Activated CD8-positive, alpha-beta memory T cell treated with anti-CD3 and anti-CD28 coated beads for 4 hours (primary cell): ENCODE results near the gene RMRP.

Source experiments
- DNase-seq, 2 donors: peaks; one replicate each; pipeline ENCODE4 v3.0.0-alpha.2; 2020; ENCODE audit warnings: low read depth in 2 of 2

RMRP gene

DNA sequence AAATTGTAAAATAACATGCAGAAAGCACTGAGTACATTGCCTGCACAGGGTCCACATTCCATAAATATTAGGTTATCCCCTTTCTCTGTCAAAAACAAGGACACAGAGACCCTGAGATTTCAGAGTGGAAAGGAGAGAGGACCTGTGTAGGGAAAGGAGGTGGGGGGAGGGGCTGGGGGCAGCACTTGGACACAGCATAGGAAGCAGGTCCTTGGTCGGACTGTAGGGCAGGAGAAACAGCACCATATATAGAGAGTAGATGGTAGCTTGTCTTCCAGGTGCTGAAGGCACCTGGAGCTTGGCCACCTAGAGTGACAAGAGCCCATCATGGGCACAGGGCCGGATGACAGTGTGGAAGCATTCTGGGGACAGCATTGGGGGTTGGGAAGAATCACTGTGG, 29.5 kb upstream of the RMRP start:
- DNase-seq: no peak

DNA sequence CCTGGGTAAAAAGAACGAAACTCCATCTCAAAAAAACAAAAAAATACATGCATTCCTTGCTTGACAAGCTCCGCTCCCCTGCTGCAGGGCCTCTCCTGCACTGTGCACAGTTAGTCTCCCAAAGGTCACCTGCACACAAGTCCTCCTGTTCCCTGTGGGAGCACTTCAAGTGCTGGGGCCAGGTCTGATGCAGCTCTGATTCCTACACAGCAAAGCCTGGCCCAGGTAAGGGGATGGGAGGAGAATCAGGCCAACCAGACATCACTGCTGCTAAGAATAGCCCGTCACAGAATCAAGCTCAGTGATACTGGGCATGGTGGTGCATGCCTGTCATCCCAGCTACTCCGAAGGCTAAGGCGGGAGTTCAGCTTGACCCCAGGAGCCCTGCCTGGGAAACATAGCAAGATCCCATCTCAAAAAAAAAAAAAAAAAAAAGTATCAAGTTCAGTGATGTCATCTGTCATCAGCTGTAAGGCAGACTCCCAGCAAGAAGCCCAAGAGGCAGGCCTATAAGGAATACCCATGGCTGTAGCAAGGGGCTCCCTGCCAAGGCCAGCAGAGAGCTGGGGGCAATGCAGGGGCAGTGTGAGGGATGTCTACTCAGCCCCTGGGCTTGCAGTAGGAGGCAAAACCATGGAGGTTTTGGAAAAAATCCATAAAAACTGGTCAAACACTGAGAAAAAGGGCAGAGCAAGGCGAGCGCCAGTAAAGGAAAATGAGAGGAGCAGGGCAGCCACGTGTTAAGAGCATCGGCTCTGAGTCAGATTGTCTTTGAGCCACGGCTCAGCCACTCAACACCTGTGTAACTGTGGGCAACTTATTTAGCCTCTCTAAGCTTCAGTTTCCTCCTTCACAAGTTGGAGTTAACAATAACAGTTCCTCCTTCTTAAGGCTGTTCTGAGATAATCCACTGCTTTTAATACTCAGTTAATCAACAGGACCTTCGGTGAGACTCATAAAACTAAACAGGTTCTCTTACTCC, 28.7 kb upstream of the RMRP start:
- no peak for DNase-seq

DNA sequence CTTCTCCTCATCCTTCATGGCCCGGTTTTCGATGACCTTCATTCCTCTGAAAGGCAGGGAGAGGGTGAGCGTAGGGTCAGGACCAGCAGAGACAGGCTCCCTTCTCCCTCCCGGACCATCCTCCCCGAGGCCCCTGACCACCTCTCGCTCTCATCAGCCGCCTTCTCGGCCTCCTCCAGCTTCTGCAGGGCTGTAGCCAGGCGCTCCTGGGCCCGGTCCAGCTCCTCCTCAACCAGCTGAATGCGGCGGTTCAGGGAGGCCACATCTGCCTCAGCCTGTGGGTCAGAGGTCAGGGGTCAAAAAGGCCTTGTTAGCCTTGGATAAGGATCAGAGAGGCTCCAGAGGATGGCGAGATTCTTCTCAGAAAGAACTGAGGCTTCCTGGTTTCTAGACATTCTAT, 27.7 kb upstream of the RMRP start:
- no peak for DNase-seq

DNA sequence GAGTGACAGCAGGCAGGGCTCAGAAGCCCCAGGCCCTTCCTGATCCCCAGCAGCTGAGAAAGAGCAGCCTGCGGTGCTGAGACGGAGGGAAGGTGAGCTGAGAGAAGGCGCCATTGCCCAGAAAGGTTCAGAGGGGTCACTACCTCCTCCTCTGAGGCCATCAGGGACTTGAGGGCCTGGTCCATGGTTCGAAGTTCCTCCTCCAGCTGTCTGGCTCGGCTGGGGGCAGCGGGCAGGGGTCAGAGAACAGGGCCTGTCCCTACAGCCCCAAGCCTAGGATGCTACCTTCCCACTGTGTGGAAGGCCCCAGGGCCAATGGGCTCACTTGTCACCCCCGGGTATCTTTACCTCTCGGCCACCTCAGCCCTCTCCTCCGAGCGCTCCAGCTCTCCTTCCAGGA, 27.1 kb upstream of the RMRP start:
- DNase-seq: no peak

DNA sequence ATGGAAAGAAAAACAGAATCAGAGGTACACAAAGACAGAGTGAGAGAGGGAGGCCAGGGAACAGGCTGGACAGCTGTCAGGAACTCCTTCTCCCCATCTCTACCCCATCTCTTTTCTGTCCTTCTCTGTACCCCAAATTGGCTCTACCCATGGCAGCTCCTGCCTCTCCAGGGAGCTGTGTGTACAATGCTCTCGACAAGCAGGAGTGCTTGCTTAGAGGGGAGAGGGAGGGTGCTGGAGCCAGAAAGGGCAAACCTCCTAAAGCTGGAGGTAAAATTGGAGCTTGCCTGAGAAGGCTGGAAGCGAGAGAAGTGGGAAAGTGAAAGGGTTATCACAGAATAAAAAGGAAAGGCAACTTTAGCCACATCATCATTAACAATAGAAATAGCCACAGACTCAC, 25.5 kb upstream of the RMRP start:
- DNase-seq: no peak

DNA sequence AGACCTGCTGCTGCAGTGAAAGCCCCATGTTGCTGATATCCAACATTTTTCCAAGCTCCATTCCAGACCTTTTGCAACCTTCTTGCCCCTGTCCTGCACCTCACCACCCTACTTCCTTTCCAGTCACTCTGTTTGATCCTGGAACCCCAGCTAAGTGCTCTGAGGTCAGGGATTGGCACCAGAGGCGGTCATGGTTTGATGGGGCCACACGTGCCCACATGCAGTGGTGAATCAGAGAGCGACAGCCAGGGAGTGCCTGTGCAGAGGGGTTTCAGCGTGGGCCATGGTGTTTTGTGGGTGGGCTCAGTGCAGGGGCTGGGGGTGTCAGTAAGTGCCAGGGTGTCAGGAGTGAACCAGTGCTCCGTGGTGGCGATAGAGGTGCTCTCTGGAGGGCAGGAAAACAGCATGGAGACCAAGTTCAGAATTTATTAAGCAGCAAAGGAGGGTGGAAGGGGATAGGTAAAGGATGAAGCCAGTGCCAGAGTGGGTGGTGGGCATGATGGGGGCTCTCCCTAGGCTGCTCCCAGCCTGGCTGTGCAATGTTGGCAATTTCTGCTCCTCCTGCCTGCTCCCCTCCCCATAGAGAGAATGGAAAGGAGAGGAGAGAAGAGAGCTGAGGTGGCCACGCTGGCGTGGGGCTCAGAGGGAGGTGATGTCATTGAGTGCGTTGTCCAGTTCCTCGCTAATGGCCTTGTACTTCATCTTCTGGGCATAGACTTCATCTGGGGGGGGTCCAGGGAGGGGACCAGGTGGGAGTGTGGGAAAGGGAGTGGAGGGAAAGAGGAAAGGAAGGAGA, 24.9 kb upstream of the RMRP start:
- DNase-seq: no peak

DNA sequence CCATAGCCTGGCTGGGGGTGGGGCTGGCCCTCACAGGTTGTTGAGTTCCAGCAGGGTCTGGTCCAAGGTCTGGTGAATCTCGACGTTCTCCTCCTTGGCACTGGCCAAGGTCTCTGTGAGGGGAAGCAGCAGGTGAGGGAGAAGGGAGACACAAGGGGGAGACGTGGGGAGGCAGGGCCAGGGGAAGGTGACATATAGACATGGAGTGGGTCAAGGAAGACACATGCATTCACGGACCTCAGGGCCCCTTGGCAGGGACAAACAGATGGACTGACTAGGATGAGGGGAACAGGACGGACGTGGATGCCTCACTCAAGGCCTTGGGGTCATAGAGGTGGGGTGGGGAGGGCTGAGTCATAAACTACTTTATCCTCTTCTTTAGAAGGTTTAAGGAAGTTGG, 24.2 kb upstream of the RMRP start:
- DNase-seq: no peak

DNA sequence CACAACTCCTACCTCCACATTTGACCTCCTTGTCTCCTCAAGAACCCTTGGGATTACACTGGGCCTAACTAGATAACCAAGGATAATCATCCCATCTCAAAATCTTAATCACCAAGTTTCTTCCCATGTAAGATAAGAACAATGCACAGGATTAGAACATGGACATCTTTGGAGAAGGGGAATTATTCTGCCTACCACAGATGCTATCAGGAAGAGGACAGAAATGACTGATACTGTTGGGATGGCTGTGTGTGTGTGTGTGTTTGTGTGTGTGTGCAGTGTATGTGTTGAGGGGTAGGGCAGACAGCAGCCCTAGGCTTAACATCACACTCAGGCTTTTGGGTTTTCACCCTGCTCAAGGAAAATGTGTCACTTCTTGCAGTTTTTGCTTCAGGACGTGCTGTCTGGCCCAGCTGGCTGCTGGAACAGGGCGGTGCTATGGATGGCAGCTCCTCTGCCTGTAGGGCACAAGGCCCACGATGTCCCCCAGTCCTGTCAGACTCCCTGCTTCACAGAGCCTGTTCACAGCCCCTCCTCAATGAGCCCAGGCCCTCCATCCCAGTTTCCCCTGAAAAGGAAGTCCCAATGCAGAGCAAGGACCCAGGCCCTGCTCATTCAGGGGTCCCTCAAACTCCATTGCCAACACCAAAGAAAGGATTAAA, 23.7 kb upstream of the RMRP start:
- DNase-seq: no peak

DNA sequence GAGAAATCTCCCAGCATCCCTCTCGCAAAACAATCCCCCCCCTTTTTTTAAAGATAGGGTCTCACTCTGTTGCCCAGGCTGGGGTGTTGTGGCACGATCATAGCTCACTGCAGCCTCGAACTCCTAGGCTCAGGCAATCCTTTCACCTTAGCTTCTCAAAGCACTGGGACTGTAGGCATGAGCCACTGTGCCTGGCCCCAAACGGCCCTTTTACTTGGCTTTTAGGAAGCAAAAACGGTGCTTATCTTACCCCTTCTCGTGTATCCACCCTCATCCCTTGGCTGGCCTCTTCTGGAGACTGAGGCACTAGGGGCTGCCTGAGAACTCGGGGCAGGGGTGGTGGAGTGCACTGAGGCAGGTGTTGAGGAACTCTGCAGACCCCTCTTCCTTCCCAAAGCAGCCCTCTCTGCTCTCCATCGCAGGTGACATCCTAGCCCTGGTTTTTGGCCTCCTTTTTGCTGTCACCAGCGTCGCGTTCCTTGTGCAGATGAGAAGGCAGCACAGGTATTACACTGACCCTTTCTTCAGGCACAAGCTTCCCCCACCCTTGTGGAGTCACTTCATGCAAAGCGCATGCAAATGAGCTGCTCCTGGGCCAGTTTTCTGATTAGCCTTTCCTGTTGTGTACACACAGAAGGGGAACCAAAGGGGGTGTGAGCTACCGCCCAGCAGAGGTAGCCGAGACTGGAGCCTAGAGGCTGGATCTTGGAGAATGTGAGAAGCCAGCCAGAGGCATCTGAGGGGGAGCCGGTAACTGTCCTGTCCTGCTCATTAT, 22.7 kb upstream of the RMRP start:
- no peak for DNase-seq

DNA sequence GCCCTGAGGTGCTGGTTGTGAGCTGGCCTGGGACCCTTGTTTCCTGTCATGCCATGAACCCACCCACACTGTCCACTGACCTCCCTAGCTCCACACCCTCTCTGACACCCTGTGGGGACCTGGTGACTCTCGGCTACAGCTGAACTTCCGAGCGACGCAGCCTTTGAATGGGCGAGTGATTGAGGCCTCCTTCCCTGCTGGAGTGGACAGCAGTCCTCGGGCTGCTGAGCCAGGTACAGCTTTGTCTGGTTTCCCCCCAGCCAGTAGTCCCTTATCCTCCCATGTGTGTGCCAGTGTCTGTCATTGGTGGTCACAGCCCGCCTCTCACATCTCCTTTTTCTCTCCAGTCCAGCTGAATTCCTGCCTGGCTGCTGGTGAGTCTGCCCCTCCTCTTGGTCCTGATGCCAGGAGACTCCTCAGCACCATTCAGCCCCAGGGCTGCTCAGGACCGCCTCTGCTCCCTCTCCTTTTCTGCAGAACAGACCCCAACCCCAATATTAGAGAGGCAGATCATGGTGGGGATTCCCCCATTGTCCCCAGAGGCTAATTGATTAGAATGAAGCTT, 22.0 kb upstream of the RMRP start:
- no peak for DNase-seq

DNA sequence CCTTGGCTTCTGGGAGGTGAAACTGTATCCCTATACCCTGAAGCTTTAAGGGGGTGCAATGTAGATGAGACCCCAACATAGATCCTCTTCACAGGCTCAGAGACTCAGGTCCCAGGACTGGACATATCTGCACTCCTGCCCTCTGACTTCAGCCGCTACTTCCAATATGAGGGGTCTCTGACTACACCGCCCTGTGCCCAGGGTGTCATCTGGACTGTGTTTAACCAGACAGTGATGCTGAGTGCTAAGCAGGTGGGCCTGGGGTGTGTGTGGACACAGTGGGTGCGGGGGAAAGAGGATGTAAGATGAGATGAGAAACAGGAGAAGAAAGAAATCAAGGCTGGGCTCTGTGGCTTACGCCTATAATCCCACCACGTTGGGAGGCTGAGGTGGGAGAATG, 21.3 kb upstream of the RMRP start:
- DNase-seq: no peak

DNA sequence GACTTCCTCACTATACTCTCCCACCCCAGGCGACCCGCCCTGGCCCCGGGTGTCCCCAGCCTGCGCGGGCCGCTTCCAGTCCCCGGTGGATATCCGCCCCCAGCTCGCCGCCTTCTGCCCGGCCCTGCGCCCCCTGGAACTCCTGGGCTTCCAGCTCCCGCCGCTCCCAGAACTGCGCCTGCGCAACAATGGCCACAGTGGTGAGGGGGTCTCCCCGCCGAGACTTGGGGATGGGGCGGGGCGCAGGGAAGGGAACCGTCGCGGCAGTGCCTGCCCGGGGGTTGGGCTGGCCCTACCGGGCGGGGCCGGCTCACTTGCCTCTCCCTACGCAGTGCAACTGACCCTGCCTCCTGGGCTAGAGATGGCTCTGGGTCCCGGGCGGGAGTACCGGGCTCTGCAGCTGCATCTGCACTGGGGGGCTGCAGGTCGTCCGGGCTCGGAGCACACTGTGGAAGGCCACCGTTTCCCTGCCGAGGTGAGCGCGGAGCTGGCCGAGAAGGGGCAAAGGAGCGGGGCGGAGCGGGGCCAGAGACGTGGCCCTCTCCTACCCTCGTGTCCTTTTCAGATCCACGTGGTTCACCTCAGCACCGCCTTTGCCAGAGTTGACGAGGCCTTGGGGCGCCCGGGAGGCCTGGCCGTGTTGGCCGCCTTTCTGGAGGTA, 18.0 kb upstream of the RMRP start:
- no peak for DNase-seq

DNA sequence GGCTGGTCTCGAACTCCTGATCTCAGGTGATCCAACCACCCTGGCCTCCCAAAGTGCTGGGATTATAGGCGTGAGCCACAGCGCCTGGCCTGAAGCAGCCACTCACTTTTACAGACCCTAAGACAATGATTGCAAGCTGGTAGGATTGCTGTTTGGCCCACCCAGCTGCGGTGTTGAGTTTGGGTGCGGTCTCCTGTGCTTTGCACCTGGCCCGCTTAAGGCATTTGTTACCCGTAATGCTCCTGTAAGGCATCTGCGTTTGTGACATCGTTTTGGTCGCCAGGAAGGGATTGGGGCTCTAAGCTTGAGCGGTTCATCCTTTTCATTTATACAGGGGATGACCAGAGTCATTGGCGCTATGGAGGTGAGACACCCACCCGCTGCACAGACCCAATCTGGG, 17.4 kb upstream of the RMRP start:
- no peak for DNase-seq

DNA sequence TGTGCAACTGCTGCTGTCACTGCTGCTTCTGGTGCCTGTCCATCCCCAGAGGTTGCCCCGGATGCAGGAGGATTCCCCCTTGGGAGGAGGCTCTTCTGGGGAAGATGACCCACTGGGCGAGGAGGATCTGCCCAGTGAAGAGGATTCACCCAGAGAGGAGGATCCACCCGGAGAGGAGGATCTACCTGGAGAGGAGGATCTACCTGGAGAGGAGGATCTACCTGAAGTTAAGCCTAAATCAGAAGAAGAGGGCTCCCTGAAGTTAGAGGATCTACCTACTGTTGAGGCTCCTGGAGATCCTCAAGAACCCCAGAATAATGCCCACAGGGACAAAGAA, 16.2 kb upstream of the RMRP start:
- no peak for DNase-seq

DNA sequence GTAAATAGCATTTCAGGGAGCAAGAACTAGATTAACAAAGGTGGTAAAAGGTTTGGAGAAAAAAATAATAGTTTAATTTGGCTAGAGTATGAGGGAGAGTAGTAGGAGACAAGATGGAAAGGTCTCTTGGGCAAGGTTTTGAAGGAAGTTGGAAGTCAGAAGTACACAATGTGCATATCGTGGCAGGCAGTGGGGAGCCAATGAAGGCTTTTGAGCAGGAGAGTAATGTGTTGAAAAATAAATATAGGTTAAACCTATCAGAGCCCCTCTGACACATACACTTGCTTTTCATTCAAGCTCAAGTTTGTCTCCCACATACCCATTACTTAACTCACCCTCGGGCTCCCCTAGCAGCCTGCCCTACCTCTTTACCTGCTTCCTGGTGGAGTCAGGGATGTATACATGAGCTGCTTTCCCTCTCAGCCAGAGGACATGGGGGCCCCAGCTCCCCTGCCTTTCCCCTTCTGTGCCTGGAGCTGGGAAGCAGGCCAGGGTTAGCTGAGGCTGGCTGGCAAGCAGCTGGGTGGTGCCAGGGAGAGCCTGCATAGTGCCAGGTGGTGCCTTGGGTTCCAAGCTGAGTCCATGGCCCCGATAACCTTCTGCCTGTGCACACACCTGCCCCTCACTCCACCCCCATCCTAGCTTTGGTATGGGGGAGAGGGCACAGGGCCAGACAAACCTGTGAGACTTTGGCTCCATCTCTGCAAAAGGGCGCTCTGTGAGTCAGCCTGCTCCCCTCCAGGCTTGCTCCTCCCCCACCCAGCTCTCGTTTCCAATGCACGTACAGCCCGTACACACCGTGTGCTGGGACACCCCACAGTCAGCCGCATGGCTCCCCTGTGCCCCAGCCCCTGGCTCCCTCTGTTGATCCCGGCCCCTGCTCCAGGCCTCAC, 15.6 kb upstream of the RMRP start, which contains the start of gene CA9:
Gene CA9 (plus strand): TSS at position 797 of the 893 bp plus-strand sequence. CDS start 32 bp downstream, at position 829.
- DNase-seq: no peak

DNA sequence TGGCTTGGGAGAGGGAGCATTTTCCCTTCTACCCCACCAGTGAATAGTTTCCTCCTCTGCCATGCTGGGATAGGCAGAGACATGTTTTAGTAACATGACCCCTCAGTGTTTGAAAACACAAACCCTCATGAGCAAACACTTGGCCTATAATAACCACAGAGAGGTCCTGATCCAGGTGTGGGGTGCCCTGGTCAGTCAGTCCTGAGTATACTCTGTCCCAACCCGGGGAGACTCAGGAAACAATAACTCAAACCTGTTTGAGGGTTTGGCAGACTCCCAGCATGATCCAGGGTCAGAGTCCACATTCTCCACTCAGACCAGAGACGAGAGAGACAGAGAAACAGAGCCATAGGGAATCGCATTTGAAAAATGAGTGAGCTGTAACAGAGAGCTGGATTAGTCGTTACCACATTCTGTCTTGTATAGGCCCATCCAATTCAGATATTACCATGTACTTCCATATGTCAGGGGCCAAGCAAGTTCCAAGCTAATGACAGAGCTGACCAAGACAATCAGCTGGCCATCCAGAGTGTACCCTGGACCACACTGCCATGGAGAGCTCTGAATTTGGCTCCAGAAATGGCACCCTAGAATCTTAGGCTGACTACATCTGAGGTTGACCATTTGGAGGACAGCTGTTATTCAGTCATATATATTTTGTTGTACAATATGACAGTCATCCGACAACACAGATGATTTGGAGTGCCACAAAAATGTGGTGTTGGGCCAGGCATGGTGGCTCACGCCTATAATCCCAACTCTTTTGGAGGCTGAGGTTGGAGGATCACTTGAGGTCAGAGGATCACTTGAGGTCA, 11.7 kb upstream of the RMRP start:
- DNase-seq: no peak

DNA sequence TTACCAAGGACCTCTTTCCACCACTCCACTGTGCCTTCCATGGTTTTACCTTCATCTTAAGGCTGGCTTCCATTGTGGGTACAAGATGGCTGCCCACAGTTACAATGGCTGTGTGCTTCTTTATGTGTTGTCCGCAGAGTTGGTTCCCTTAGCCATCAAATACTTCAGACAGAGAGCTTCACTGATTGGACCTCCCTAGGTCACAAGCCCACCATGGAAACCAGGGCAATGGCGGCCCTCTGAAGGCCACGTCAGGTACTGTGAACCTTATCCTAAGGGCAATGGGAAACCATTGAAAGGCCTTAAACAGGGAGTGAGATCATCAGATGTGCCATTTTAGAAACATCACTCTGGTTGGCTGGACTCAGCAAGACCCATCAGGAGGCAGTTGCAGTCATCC, 10.1 kb upstream of the RMRP start:
- no peak for DNase-seq

DNA sequence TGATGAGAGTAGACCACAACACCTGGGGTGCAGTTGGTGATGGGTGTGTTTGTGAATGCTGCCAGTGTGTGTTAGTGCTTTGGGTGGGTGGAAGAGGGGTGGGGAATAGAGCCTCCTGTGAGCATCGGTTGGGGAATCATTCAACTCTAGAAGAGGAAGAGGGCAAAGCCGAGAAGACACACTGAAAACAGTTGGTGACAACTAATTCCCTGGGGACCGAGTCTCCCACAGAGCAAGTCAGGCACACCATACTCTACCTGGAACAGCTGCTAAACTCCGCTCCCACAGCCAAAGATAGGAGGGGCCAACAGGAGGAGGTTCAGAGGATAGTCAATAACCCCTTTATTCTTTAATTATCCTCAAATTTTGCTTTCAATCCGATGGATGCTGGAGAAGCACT, 8.7 kb upstream of the RMRP start:
- DNase-seq: no peak

DNA sequence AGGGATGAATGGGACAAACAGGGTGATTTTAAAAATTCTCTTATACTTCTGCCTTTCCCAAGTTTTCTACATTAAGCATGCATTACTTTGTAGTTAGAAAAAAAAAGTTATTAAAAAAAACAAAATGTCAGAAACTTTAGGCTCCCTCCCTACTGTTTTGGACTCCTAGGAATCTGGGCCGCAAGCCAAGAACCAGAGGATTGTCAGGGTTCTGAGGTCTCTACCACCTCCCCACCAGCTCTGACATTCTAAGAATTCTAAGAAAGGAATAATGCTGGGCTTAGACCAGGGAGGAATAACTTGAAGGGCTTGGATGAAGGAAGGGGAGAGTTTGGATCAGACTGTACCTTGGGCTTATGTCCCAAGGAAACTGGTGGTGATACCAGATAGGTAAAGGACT, 8.2 kb upstream of the RMRP start:
- DNase-seq: no peak
